T-helper 1 cell treated with Interleukin-12 subunit alpha and Interleukin-12 subunit beta and Interleukin-4 antibody, amounts not matched to agents 30 μg/mL and 1 μg/mL, for 36 hours (primary cell): ENCODE results near the gene PFAS.
"Not testable (repeated sequence)": the region's sequence is repeated elsewhere in the genome, so short reads cannot be mapped to it uniquely, and the experiment has no call there.

Source experiments
- H3K27ac Mint-ChIP-seq: one replicate; pipeline ENCODE4 v1.8.0; 2021; ENCODE audit warnings: mild to moderate bottlenecking, mixed read lengths
- H3K27me3 Mint-ChIP-seq: one replicate; pipeline ENCODE4 v1.8.0; 2021; ENCODE audit warnings: low read depth, mixed read lengths
- H3K36me3 Mint-ChIP-seq: one replicate; pipeline ENCODE4 v1.8.0; 2021; ENCODE audit warnings: low read depth, mixed read lengths
- H3K4me1 Mint-ChIP-seq: one replicate; pipeline ENCODE4 v1.8.0; 2021; ENCODE audit warnings: low read depth, mixed read lengths
- H3K4me3 Mint-ChIP-seq: one replicate; pipeline ENCODE4 v1.8.0; 2021; ENCODE audit warnings: mild to moderate bottlenecking, moderate library complexity, mixed read lengths
- H3K9me3 Mint-ChIP-seq: one replicate; pipeline ENCODE4 v1.8.0; 2021; ENCODE audit warnings: mixed read lengths

The PFAS gene, protein sequence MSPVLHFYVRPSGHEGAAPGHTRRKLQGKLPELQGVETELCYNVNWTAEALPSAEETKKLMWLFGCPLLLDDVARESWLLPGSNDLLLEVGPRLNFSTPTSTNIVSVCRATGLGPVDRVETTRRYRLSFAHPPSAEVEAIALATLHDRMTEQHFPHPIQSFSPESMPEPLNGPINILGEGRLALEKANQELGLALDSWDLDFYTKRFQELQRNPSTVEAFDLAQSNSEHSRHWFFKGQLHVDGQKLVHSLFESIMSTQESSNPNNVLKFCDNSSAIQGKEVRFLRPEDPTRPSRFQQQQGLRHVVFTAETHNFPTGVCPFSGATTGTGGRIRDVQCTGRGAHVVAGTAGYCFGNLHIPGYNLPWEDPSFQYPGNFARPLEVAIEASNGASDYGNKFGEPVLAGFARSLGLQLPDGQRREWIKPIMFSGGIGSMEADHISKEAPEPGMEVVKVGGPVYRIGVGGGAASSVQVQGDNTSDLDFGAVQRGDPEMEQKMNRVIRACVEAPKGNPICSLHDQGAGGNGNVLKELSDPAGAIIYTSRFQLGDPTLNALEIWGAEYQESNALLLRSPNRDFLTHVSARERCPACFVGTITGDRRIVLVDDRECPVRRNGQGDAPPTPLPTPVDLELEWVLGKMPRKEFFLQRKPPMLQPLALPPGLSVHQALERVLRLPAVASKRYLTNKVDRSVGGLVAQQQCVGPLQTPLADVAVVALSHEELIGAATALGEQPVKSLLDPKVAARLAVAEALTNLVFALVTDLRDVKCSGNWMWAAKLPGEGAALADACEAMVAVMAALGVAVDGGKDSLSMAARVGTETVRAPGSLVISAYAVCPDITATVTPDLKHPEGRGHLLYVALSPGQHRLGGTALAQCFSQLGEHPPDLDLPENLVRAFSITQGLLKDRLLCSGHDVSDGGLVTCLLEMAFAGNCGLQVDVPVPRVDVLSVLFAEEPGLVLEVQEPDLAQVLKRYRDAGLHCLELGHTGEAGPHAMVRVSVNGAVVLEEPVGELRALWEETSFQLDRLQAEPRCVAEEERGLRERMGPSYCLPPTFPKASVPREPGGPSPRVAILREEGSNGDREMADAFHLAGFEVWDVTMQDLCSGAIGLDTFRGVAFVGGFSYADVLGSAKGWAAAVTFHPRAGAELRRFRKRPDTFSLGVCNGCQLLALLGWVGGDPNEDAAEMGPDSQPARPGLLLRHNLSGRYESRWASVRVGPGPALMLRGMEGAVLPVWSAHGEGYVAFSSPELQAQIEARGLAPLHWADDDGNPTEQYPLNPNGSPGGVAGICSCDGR (N-terminal part only)

DNA sequence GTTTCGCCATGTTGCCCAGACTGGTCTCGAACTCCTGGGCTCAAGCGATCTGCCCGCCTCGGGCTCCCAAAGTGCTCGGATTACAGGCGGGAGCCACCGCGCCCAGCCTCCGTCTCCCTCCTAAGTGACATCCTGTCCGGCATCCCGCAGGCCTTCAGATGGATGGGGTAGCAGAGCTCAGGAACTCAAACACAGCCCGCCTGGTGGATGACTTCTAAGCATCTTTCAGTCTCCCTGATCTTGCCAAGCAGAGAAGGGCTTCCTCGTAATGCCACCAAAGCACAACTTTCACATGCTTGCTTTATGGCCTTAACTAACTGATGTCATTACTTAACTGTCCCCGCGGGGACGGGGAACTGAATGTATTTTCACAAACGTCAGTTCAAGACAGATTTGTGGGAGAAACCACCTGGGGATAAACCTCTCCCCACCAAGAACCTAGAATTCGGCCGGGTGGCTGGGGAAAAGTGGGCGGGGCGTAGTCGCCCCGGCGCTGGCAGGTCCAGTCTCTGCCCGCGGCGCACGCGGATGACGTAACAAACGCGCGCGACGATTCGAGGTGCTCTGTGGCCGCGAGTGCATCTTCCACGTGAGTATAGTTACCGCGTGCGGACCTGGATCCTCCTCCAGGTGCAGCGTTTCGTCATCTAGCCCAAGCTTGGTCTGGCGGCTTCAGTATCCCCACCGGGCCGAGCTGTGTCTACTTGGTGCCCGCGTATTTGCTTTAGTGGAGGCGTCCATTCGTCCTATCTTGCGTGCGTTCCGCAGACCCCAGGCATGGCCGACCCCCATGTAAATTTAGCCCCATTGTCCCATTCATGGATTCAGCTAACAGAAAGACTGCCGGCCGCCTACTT, at the start of gene PFAS:
TSS of gene PFAS (plus strand) at position 539 of the 857 bp plus-strand sequence. CDS start 4,649 bp downstream, outside the sequence.
- no peaks in the 10 kb centered on the region for H3K9me3 Mint-ChIP-seq

DNA sequence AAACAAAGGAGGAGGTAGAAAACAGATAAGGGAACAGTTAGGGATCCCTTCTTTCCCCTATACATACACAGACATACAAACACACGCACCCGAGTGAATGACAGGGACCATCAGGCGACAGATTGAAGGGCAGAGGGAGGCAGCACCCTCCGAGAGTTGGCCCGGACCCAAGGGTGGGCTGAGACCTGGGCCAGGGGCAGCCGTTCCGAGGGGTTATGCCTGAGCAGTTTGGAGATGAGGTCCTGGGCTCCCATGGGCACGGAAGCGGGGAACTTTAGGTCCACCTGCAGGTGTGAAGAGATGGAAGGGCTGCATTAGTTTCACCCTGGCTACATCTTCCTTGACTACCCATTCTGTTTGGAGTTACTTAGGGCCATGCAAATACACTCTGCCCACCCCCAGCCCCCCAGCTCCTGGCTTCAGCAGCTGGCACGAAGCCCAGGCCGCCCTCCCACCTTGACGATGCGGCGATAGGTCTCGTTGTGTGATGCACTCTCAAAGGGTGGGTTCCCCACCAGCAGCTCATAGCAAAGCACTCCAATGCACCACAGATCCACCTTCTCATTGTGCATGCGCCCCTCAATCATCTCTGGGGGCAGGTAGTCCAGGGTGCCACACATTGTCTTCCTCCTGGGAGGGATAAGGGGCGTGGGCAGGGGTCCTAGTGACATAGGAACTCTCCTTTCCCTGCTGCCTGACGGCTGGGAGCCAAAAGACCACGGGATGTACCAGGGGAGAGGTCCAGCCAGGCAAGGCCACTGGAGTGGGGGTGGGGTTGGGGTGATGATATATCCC, 44.1 kb upstream of the PFAS start:
- H3K4me3 Mint-ChIP-seq, result no peak overlapping the region
- H3K36me3 Mint-ChIP-seq, result peaks cover 34% of the 10 kb centered on the region
- H3K27ac Mint-ChIP-seq, result no peak overlapping the region
- H3K27me3 Mint-ChIP-seq, result no peaks in the 10 kb centered on the region
- peaks cover 23% of the 10 kb centered on the region for H3K4me1 Mint-ChIP-seq
- H3K9me3 Mint-ChIP-seq, result no peaks in the 10 kb centered on the region

More for the DNA sequence above, at the start of gene PFAS:
- Mint-ChIP-seq H3K4me3 (peak within 1 kb of the TSS; percentile 98), H3K36me3 (peaks cover 18% of the 10 kb centered on the region), H3K27ac (peak within 1 kb of the TSS; percentile 100), H3K4me1 (peaks cover 36% of the 10 kb centered on the region), H3K27me3 (no peaks in the 10 kb centered on the region)

DNA sequence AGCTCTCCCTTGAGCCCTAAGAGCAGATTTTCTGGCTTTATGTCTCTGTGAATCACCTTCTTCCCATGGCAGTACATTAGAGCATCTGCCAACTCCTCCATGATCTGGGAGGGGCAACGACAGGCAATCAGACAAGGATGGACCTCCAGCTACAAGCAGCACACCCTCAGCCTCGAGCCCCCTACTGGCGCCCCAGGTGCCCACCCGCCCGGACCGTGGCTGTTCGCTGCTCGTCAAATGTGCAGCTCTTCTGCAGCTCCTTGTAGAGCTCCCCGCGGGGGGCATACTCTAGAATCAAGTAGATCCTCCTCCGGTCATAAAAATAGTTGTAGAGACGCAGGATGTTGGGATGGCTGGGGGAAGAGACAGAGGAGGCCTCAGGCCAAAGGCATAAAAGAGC, 42.6 kb upstream of the PFAS start:
- Mint-ChIP-seq H3K27ac (no peak overlapping the region), H3K4me1 (peaks cover 26% of the 10 kb centered on the region), H3K27me3 (no peaks in the 10 kb centered on the region), H3K36me3 (peaks cover 30% of the 10 kb centered on the region), H3K9me3 (no peaks in the 10 kb centered on the region), H3K4me3 (no peak overlapping the region)

DNA sequence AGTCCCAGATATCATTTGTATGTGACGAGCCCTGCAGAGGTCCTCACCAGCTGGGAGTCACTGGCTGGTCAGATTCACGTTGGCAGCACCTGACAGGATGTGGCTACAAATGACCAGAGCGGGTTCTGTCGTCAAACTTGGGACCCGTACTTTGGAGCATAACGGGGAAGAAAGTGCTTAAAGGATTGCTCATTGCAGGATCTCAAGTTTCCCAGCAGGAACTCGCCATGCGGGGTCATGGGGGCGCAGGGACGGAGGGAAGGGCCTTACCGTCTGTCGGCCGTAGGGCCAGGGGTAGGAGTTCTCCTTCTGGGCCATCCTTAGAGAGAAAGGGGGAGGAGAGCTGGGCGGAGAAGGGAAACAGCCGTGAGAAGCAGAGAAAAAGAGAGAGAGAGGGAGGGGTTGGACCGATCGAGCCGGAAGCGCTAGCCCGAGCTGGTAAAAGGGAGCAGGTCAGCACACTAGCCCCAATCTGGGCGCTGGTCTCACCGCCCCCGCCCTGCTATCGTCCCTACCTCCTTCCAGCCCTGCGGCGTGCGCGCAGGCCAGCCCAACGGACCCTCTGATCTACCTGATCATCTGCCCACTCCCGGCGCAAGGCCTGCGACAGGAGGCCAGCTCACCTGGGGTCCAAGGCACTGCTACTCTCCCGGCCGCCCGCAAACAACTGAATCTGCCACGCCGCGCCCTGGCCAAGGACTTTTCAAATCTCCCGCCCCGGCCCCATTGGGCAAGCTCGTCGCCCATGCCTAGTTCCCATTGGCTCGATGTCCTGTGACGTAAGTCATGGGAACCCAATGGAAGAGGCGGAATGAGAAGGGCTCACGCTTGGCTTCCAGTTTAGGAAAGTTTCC, 39.0 kb upstream of the PFAS start, which contains the start of gene AURKB:
TSS of gene AURKB (minus strand) at position 669 of the 854 bp plus-strand sequence. CDS start at position 318, 351 bp downstream.
- peak within 1 kb of the TSS; percentile 94 for H3K4me3 Mint-ChIP-seq
- H3K27ac Mint-ChIP-seq, result peak within 1 kb of the TSS; percentile 90
- peaks cover 18% of the 10 kb centered on the region for H3K36me3 Mint-ChIP-seq
- H3K4me1 Mint-ChIP-seq, result peaks cover 30% of the 10 kb centered on the region
- no peaks in the 10 kb centered on the region for H3K27me3 Mint-ChIP-seq
- no peaks in the 10 kb centered on the region for H3K9me3 Mint-ChIP-seq

DNA sequence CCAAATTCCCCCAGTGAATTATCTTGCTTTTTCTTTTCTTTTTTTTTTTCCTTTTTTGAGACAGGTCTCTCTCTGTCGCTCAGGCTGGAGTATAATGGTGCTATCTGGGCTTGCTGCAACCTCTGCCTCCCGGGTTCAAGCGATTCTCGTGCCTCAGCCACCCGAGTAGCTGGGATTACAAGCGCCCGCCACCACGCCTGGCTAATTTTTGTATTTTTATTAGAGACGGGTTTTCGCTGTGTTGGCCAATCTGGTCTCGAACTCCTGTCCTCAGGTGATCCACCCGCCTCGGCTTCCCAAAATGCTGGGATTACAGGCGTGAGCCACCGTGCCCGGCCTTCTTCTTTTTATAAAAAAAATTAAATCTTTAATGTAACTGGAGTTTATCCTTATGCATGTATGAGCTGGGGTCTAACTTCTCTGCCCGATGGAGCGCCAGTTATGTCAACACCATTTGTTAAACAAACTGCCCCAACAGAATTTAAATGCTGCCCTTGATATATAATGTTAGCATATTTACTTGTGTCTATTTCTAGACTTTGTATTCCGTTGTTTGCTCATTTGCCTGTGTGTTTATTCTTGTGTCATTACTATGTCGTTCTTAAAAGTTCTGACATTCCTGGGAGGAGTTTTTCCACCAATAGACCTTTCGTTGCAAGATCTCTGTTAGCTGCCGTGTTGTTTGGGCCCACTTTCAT, 38.2 kb upstream of the PFAS start:
- Mint-ChIP-seq H3K36me3 (peaks cover 15% of the 10 kb centered on the region), H3K27me3 (no peaks in the 10 kb centered on the region), H3K4me3 (peak overlapping the region; percentile 94), H3K9me3 (no peaks in the 10 kb centered on the region), H3K27ac (peak overlapping the region; percentile 90), H3K4me1 (peaks cover 30% of the 10 kb centered on the region)

DNA sequence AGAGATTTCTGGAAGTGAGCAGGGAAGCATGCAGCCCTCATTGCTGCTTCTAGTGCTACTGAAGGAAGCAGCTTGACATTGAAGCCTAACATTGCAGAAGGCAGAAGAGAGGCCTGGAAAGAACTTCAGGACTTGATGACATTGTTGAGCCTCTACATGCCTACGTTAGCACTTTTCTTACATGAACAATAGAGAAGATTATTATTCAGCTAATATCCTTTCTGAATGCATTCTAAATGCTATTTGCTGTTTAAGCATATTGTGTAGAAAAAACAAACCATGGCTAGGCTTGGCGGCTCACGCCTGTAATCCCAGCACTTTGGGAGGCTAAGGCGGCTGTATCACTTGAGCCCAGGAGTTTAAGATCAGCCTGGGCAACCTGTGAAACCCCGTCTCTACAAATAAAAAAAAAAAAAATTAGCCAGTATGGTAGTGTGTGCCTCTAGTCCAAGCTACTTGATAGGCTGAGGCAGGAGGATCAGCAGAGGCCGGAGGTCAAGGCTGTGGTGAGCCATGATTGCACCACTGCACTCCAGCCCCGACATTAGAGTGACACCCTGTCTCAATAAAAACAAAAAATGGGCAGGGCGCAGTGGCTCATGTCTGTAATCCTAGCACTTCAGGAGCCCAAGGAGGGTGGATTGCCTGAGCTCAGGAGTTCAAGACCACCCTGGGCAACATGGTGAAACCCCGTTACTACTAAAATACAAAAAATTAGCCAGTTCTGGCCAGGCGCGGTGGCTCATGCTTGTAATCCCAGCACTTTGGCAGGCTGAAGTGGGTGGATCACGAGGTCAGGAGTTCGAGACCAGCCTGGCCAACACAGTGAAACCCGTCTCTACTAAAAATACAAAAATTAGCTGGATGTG, 36.5 kb upstream of the PFAS start:
- peak overlapping the region; percentile 14 for H3K4me3 Mint-ChIP-seq
- peaks cover 5% of the 10 kb centered on the region for H3K36me3 Mint-ChIP-seq
- peaks cover 20% of the 10 kb centered on the region for H3K4me1 Mint-ChIP-seq
- no peaks in the 10 kb centered on the region for H3K9me3 Mint-ChIP-seq
- H3K27me3 Mint-ChIP-seq, result no peaks in the 10 kb centered on the region
- H3K27ac Mint-ChIP-seq, result no peak overlapping the region

DNA sequence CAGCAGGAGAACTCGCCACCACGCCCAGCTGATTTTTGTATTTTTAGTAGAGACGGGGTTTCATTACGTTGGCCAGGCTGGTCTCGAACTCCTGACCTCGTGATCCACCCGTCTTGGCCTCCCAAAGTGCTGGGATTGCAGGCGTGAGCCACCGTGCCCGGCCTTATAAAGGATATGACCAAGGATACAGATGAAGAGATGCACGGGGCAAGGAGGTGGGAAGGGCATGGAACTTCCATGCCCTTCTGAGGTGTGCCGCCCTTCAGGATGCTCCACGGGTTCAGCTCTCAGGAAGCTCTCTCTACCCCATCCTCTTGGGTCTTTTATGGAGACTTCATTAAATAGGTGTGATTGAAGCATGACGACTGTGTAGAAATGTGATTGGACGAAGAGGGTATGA, 35.1 kb upstream of the PFAS start:
- not testable (repeated sequence) for H3K27me3 Mint-ChIP-seq, H3K27ac Mint-ChIP-seq, H3K4me3 Mint-ChIP-seq, H3K36me3 Mint-ChIP-seq, H3K9me3 Mint-ChIP-seq
- H3K4me1 Mint-ChIP-seq, result peaks cover 17% of the 10 kb centered on the region

DNA sequence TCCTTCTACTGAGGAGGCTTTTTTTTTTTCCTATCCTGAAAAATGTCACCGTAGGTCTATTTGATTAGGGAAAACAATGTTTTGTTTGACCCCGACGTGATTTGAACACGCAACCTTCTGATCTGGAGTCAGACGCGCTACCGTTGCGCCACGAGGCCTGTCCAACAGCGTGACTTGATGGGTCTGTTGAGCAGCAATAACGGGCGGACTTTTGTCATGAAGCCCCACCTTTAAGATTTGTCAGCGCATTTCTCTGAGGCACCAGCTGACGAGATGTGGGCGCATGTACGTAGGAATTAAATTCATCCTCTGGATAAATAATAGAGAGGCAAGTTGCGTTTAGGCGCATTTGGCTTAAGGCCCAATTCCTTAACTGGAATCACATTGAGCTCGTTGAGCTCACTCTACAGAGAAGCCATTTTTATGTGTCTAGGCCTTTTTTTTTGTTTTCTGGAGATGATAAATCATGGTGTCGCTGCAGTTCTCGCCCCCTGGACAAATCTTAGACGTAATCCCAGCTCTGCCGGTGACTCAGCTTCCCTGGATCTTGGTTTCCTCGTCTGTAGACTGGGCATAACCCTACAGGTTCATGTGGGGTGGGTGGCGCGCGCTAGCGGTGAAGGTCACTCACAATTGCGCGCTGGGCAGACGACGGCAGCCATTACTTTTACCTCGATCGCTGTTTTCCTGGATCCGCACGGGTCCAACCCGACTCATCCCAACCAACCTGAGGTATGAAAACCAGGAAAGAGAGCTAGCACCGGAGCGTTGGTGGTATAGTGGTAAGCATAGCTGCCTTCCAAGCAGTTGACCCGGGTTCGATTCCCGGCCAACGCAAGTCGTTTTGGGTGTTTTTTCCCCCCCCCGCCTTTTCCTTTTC, 28.1 kb upstream of the PFAS start:
- no peaks in the 10 kb centered on the region for H3K9me3 Mint-ChIP-seq
- H3K27me3 Mint-ChIP-seq, result peaks cover 3% of the 10 kb centered on the region
- H3K4me1 Mint-ChIP-seq, result peaks cover 31% of the 10 kb centered on the region
- peak overlapping the region; percentile 90 for H3K4me3 Mint-ChIP-seq
- peaks cover 13% of the 10 kb centered on the region for H3K36me3 Mint-ChIP-seq
- peak overlapping the region; percentile 99 for H3K27ac Mint-ChIP-seq

DNA sequence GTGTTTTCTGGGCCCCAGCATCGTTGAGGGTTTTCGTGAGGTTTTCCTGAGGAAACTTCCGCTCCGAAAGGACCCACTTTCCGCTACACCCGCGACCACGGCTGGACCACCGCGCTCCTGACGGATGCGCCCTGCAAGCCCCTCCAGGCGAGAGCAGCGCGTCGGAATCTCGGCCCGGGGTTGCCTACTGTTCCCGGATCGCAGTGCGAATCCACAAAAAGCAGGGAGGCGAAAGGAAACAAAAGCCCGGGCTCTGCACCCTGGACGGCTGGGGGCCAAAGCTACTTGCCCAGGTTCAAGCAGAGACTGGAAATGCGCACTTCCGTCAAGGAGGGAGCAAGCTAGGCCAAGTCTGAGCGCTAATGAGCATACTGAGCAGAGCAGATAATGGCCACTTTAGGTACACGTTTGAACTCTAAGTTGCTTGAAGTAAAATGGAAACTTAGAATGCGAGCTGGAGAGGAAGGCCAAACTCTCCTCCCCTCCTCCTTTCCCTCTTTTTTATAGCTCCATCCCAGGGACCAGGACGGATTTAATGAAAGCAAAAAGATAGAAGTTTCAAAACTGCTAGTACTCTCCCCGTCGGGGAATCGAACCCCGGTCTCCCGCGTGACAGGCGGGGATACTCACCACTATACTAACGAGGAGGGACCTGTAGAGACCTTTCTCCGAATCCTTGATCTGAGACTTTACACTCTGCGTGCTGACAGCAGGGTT, 27.3 kb upstream of the PFAS start:
- H3K36me3 Mint-ChIP-seq, result peaks cover 19% of the 10 kb centered on the region
- H3K27me3 Mint-ChIP-seq, result peaks cover 3% of the 10 kb centered on the region
- H3K4me3 Mint-ChIP-seq, result peak overlapping the region; percentile 90
- H3K9me3 Mint-ChIP-seq, result no peaks in the 10 kb centered on the region
- H3K27ac Mint-ChIP-seq, result peak overlapping the region; percentile 99
- H3K4me1 Mint-ChIP-seq, result peaks cover 39% of the 10 kb centered on the region

DNA sequence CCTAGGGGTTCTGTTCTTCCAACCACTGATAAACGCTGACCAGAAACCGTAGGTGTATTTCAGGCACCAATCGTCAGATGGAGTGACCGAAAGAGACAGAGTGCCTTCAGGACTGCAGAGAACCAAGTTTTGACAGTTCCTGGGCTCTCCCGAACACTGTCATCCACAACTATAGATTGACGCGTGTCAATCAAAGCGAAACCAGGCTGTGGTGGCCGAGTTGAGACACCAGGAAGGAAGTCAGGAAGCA, 26.8 kb upstream of the PFAS start:
- H3K9me3 Mint-ChIP-seq, result no peaks in the 10 kb centered on the region
- peaks cover 22% of the 10 kb centered on the region for H3K36me3 Mint-ChIP-seq
- H3K4me1 Mint-ChIP-seq, result peaks cover 44% of the 10 kb centered on the region
- H3K4me3 Mint-ChIP-seq, result peak overlapping the region; percentile 90
- H3K27ac Mint-ChIP-seq, result peak overlapping the region; percentile 99
- H3K27me3 Mint-ChIP-seq, result peaks cover 3% of the 10 kb centered on the region
